KMS-11 (cell line): ENCODE measurements around the gene LMO7.

Experiments
- H2AFZ ChIP-seq: fragments of 200-600 bp; sonication (generic); 2 replicates; pipeline ENCODE4 v1.6.1; 2016; ENCODE audit warnings: antibody characterized with exemption, mixed run types, low read depth
- H3K27ac ChIP-seq: fragments of 200-600 bp; sonication (generic); 2 replicates; pipeline ENCODE4 v1.6.1; 2016; ENCODE audit warnings: mild to moderate bottlenecking, mixed run types
- H3K27me3 ChIP-seq: fragments of 200-600 bp; sonication (generic); 2 replicates; pipeline ENCODE4 v1.6.1; 2017; ENCODE audit warnings: mild to moderate bottlenecking, low read depth, mixed run types, moderate library complexity; ENCODE audit not compliant: insufficient read depth
- H3K36me3 ChIP-seq: fragments of 200-600 bp; sonication (generic); 2 replicates; pipeline ENCODE4 v1.6.1; 2017; ENCODE audit warnings: mild to moderate bottlenecking, mixed run types; ENCODE audit not compliant: insufficient read depth
- H3K4me1 ChIP-seq: fragments of 200-600 bp; sonication (generic); 2 replicates; pipeline ENCODE4 v1.6.1; 2016; ENCODE audit warnings: mild to moderate bottlenecking, low read depth, mixed run types; ENCODE audit not compliant: poor library complexity, severe bottlenecking
- H3K4me2 ChIP-seq: fragments of 200-600 bp; sonication (generic); 2 replicates; pipeline ENCODE4 v1.7.0; 2016; ENCODE audit warnings: mild to moderate bottlenecking, mixed run types
- H3K4me3 ChIP-seq: fragments of 200-600 bp; sonication (generic); IDR thresholded peaks from 2 replicates; pipeline ENCODE4 v1.6.1; 2017; ENCODE audit warnings: low read depth, low read length, mixed read lengths; ENCODE audit not compliant: insufficient read depth
- H3K79me2 ChIP-seq: fragments of 200-600 bp; sonication (generic); 2 replicates; pipeline ENCODE4 v1.6.1; 2016; ENCODE audit warnings: low read depth, mixed run types; ENCODE audit not compliant: insufficient read depth
- H3K9ac ChIP-seq: fragments of 200-600 bp; sonication (generic); 2 replicates; pipeline ENCODE4 v1.6.1; 2016; ENCODE audit warnings: mild to moderate bottlenecking, mixed run types
- H4K20me1 ChIP-seq: fragments of 200-600 bp; sonication (generic); 2 replicates; pipeline ENCODE4 v1.6.1; 2016; ENCODE audit warnings: mild to moderate bottlenecking, mixed run types; ENCODE audit not compliant: insufficient read depth
- CTCF ChIP-seq: fragments of 200-600 bp; sonication (generic); conservative IDR thresholded peaks from 2 replicates; pipeline ENCODE4 v1.6.1; 2017; ENCODE audit warnings: low read depth, mild to moderate bottlenecking, antibody characterized with exemption, low read length, moderate library complexity, mixed read lengths

Gene LMO7

GRCh38 chr13:75603038-75603437 is 33.1 kb upstream of the LMO7 start:
- Histone ChIP-seq H3K27me3 (no peaks in the 10 kb centered on the region), H3K4me2 (no peak overlapping the region), H2AFZ (no peak overlapping the region), H4K20me1 (no peaks in the 10 kb centered on the region), H3K27ac (no peak overlapping the region), H3K4me3 (no peak overlapping the region), H3K79me2 (no peaks in the 10 kb centered on the region), H3K9ac (no peak overlapping the region), H3K36me3 (no peaks in the 10 kb centered on the region), H3K4me1 (no peaks in the 10 kb centered on the region)
- TF ChIP-seq CTCF = no peak

DNA sequence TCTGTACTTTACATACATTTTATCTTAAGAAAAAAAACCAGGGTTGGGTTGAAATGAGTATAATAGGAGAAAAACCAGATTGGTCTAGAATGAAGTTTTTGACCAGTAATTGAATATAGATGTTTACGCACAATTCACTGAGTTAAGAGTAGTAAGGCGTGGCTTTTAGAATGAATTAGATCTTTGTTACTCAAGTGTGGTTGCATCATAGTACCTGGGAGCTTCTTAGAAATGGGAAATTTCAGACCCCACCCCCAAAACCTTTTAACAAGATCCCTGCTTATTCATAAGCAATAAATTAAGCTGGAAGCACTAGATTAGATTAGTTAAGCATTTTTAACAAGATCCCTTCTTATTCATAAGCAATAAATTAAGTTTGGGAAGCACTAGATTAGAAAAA is 28.7 kb upstream of the LMO7 start:
- Histone ChIP-seq H3K79me2 (no peaks in the 10 kb centered on the region), H3K27ac (no peak overlapping the region), H3K9ac (no peak overlapping the region), H3K4me1 (no peaks in the 10 kb centered on the region), H3K4me2 (no peak overlapping the region), H2AFZ (no peak overlapping the region), H3K36me3 (no peaks in the 10 kb centered on the region), H4K20me1 (no peaks in the 10 kb centered on the region), H3K27me3 (no peaks in the 10 kb centered on the region), H3K4me3 (no peak overlapping the region)
- no peak for TF ChIP-seq CTCF

GRCh38 chr13:75610466-75610865 is 25.7 kb upstream of the LMO7 start:
- Histone ChIP-seq H3K79me2 (no peaks in the 10 kb centered on the region), H3K36me3 (no peaks in the 10 kb centered on the region), H4K20me1 (no peaks in the 10 kb centered on the region), H3K9ac (no peak overlapping the region), H3K4me2 (no peak overlapping the region), H3K4me3 (no peak overlapping the region), H3K27me3 (no peaks in the 10 kb centered on the region), H3K4me1 (no peaks in the 10 kb centered on the region), H2AFZ (no peak overlapping the region), H3K27ac (no peak overlapping the region)
- TF ChIP-seq CTCF = no peak

- no peaks in the 10 kb centered on the region for H4K20me1 ChIP-seq
- no peaks in the 10 kb centered on the region for H3K79me2 ChIP-seq
- H3K9ac ChIP-seq = no peak overlapping the region
- no peak for TF ChIP-seq CTCF
- H3K27ac ChIP-seq = no peak overlapping the region
- H3K27me3 ChIP-seq = no peaks in the 10 kb centered on the region
- no peaks in the 10 kb centered on the region for H3K4me1 ChIP-seq
- H3K4me3 ChIP-seq = no peak overlapping the region
- no peak overlapping the region for H2AFZ ChIP-seq
- no peak overlapping the region for H3K4me2 ChIP-seq
- H3K36me3 ChIP-seq = no peaks in the 10 kb centered on the region
These were observed 23.8 kb upstream of the LMO7 start for GRCh38 chr13:75612354-75612753.

DNA sequence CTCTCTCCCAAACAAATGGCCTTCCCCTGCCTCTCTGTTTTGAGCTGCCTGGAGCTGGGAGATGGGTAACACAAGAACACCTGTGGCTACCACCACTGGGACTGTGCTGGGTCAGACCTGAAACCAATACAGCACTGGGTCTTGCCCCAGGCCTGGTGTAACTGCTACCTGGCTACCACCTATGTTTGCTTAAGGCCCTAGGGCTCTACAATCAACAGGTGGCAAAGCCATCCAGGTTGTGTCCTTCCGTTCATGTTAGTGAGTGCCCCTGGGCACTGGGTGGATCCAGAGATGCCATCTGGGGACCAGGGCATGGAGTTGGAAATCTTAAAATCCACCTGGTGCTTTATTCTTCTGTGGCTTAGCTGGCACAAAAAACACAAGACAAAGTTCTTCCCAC is 18.9 kb upstream of the LMO7 start:
- Histone ChIP-seq H3K9ac (no peak overlapping the region), H3K79me2 (no peaks in the 10 kb centered on the region), H4K20me1 (no peaks in the 10 kb centered on the region), H3K27me3 (no peaks in the 10 kb centered on the region), H3K4me2 (no peak overlapping the region), H3K27ac (no peak overlapping the region), H3K4me3 (no peak overlapping the region), H2AFZ (no peak overlapping the region), H3K4me1 (no peaks in the 10 kb centered on the region), H3K36me3 (no peaks in the 10 kb centered on the region)
- TF ChIP-seq CTCF = no peak
